Measurements from ENCODE around the gene CPXM2.

DNA sequence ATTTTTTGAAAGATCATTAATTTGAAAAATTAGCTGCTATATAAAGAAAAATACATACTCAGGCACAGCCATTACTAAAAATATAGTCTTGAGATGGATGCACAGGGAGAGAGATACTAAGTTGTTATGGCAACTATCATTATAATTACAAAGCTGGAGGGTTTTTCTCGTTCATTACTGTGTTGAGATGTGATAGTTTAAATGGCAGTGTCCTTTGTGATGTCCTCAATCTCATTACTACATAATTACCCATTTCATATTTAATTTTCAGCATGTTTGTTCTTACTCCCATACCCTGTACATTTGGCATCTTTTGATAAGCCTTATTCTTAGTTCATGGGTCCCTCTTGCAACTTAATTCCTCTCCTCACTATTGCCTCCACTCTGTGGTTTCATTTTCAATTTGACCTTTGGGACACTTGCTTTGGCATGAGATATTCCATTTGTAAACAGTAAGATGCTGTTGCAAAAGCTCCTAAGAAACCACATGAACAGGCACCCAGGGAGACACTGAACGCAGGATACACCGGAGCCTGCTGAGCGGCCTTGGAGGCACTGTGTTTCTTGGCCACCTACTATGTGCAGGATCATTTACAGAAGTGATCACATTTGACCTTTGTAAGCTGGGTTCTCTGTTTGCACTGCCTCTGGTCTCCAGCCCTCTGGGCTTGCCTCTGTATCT, 4.8 kb upstream of the CPXM2 start:
- TF ChIP-seq EZH2 (IDR thresholded peaks at IDR 0.05; ENCODE audit: borderline replicate concordance, control insufficient read depth, low read depth, low read length) (no peak), CREM (IDR thresholded peaks at IDR 0.05; ENCODE audit: low read depth) (no peak), MEF2B (IDR thresholded peaks at IDR 0.05; ENCODE audit: partially characterized antibody, poor library complexity, severe bottlenecking) (no peak), YY1 (IDR thresholded peaks at IDR 0.05; ENCODE audit: low read depth, low read length) (no peak), POU2F2 (IDR thresholded peaks at IDR 0.05; ENCODE audit: borderline replicate concordance, low read depth, low read length) (no peak), BRCA1 (IDR thresholded peaks at IDR 0.05; ENCODE audit: low read depth, low read length) (no peak), STAT1 (conservative IDR thresholded peaks at IDR 0.05) (no peak), EP300 (IDR thresholded peaks at IDR 0.05; ENCODE audit: borderline replicate concordance in 1 of 2, control insufficient read depth in 1 of 2, low read depth in 2 of 2, low read length in 2 of 2) (no peak)
- TF ChIP-seq, protein P1, sequence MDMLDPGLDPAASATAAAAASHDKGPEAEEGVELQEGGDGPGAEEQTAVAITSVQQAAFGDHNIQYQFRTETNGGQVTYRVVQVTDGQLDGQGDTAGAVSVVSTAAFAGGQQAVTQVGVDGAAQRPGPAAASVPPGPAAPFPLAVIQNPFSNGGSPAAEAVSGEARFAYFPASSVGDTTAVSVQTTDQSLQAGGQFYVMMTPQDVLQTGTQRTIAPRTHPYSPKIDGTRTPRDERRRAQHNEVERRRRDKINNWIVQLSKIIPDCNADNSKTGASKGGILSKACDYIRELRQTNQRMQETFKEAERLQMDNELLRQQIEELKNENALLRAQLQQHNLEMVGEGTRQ (IDR thresholded peaks at IDR 0.05; ENCODE audit: borderline replicate concordance, low read depth, low read length), result no peak
- TF ChIP-seq, protein P2, sequence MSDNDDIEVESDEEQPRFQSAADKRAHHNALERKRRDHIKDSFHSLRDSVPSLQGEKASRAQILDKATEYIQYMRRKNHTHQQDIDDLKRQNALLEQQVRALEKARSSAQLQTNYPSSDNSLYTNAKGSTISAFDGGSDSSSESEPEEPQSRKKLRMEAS (IDR thresholded peaks at IDR 0.05; ENCODE audit: low read depth, low read length), result no peak
